GM06990 (cell line): ENCODE measurements around the gene MAEA.

ENCODE experiments used
- DNase-seq: peaks from one replicate; pipeline ENCODE4 v3.0.0-alpha.2; 2011; ENCODE audit not compliant: insufficient read length; ENCODE audit errors: extremely low read depth
- H3K27me3 ChIP-seq: replicated peaks from 2 replicates; pipeline ENCODE4 v1.6.0; 2011; ENCODE audit warnings: low read length; ENCODE audit not compliant: control insufficient read depth, insufficient read depth
- H3K36me3 ChIP-seq: 2 replicates; pipeline ENCODE4 v1.5.1; 2011; ENCODE audit warnings: low read length; ENCODE audit not compliant: control insufficient read depth, insufficient read depth
- H3K4me3 ChIP-seq: replicated peaks from 2 replicates; pipeline ENCODE4 v1.5.1; 2011; ENCODE audit warnings: low read depth, mild to moderate bottlenecking, control low read depth, low read length
- CTCF ChIP-seq: IDR thresholded peaks from 2 replicates; pipeline ENCODE4 v1.5.1; 2011; ENCODE audit warnings: low read length, control low read depth, mild to moderate bottlenecking, inconsistent platforms; ENCODE audit not compliant: insufficient read depth, poor library complexity, severe bottlenecking

MAEA gene

DNA sequence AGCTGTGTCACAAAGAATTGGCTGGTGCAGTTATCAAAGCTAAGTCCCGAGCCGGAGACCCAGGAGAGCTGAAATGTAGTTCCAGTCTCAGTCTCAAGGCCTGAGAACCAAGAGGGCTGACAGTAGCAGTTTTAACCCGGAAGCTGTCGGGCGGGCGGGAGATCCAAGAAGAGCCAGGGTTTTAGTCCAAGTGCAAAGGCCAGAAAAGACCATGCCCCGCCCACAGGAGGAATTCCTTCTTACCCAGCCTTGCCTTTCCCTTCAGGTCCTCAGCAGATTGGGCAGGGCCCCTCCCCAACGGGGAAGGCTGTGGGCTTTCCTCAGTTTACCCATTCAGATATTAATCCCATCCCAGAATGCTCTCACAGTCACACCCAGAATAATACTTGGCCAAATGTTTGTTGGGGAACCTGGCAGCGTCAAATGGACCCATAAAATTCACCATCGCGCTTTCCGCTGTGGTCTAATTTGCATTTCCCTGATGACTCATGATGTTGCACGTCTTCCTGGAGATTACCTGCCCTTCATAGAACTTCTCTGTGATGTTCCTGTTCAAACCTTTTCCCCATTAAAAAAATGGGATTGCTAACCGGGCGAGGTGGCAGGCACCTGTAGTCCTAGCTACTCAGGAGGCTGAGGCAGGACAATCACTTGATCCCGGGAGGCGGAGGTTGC is 16.2 kb downstream of the MAEA start:
- Histone ChIP-seq H3K36me3 (peaks cover 4% of the 10 kb centered on the region), H3K27me3 (no peaks in the 10 kb centered on the region), H3K4me3 (no peak overlapping the region)
- DNase-seq: no peak
- no peak for TF ChIP-seq CTCF

DNA sequence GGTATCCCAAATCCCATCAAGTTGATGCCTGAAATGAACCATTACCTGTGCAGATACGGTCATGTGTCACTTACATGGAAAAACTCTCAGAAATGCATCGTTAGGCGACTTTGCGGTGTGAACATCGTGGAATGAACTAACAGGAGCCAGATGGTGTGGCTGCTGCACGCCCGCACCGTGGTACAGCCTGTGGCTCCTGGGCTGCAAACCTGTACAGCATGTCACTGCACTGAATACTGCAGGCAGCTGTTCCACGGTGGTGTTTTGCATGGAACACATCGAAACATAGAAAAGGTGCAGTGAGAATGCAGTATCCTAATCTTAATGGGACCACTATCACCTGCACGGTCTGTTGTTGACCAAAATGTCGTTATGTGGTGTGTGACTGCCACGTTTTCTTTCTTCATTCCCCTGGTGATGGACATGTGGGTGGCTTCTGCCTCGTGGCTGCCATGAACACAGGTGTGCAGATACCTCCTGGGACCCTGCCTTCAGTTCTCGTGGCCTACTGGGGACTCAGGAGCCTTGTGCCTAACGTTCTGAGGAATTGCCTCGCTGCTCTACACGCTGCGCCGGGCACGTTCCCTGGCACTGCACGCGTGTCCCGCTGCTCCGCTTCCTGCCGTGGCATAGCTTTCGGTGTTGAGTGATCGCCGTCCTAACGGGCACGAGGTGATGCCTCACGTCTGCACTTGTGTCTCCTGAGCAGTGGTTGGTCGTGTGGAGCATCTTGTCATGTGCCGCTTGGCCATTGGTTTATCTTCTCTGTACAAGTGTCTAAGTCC is 18.5 kb downstream of the MAEA start:
- no peak overlapping the region for H3K4me3 ChIP-seq
- H3K27me3 ChIP-seq: no peaks in the 10 kb centered on the region
- H3K36me3 ChIP-seq: peaks cover 14% of the 10 kb centered on the region
- no peak for TF ChIP-seq CTCF
- no peak for DNase-seq

DNA sequence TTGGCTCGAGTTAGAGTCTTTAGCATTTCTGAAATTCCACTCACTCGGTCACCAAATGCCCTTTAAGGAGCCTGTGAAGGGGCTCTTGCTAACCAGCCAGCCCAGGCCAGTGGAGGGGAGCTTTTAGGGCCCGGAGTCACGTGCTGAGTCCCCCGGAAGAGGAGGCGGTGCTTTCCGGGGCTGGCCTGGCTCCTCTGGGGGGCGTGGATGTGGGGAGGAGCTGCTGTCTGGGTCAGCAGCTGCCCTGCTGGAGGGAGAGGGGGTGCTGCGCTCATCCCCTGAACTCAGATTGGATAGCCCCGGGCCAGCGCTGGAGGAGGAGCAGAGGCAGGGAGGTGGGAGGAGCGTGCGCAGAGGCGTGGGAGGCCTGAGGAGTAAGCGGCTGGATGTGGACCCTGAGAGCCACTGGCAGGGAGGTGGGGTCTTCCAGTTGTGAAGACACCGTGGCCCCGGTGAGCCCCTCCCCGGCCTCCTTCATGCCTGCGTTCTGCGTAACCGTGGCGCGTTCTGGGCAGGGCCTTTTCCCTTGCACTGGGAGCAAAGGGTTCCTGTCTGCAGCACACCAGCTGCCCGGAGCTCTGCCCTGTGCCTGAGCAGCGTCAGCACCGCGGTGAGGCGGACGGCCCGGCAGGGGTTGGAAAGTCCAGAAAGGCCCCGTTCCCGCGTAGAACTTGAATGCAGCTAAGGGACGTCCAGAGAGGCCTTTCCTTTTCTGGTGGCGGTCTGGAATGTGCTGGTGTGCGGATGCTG is 19.7 kb downstream of the MAEA start:
- no peaks in the 10 kb centered on the region for H3K27me3 ChIP-seq
- H3K4me3 ChIP-seq: no peak overlapping the region
- peak; percentile 65 for DNase-seq
- peaks cover 18% of the 10 kb centered on the region for H3K36me3 ChIP-seq
- no peak for TF ChIP-seq CTCF

DNA sequence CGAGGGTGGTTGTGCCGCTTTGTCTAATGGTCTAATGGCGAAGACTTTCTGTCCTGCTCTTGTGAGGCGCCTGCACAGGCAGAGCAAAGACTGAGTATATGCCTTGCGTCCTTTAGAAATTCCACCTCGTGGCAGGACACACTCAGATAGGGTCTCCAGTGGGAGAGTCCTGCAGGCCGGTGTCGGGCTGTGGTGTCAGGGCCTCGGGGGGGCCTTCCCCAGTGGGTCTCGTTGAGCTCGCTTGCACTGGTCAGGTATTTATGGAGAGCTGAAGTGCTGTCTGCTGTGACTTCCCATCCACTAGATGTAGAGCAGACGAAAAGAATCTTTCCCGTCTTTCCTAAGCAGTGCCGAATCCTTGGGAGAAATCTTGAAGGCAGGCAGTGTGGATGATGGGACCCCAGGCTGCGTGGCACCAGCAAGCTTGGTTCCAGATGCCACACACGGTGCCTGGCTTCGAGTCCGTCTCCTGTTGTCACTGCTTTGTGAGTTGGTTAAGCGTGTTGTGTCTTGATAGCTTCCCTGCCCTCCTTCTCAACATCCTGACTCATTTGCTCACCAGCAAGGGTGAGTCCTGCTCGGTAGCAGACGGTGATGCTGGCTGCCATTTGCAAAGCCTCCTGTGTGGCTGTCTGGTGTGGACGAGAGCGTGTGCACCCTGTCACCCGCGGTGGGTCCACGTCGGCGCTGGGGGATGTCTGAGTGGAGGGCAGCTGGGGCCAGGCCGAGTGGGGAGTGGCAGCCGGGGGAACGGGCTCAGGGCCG is 20.5 kb downstream of the MAEA start:
- Histone ChIP-seq H3K27me3 (no peaks in the 10 kb centered on the region), H3K36me3 (peaks cover 22% of the 10 kb centered on the region), H3K4me3 (no peak overlapping the region)
- no peak for TF ChIP-seq CTCF
- DNase-seq: no peak

- Histone ChIP-seq H3K4me3 (no peak overlapping the region), H3K27me3 (no peaks in the 10 kb centered on the region), H3K36me3 (peaks cover 22% of the 10 kb centered on the region)
- DNase-seq: no peak
- TF ChIP-seq CTCF: no peak
These were observed 21.3 kb downstream of the MAEA start for GRCh38 chr4:1310796-1311631.
